Activated gamma-delta T cell treated with Interleukin-2 at 50 U/mL for 16 hours (primary cell): Measurements from ENCODE around the gene LARP4B.
"Not testable (repeated sequence)": the region's sequence is repeated elsewhere in the genome, so short reads cannot be mapped to it uniquely, and the experiment has no call there.

ENCODE experiments used
- DNase-seq: peaks from one replicate; pipeline ENCODE4 v3.0.0-alpha.2; 2020

Gene LARP4B

DNA sequence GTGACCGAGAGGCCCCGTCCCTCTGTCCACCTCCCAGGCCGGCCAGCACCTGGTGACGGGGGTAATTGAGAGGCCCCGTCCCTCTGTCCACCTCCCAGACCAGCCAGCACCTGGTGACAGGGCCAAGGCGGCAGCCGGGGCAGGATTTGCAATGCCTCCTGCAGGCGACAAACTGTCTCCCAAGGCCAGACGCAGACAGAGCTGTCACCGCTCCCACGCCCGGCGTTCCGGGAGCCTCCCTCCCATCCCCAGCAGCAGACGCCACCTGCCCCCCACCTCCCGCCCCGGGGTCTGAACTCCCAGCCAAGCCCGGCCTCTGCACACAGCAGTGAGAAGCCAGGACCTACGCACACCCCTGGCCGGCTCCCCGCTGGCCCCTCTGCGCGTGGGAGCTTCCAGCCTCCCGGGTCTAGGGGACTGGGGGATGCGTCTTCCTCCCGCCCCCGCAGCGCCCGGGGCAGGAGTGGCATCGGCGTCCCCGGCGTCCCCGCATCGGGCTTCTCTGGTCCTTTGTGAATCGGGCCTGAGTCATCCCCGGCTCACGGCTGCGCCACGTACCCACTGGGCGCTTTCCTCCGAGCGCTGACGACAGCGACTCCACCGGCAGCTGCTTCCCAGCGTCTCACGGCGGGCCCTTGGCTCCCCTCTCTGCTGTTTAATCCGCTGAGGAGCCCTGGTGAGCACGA lies 147.0 kb downstream of the LARP4B start:
- DNase-seq, result no peak

DNA sequence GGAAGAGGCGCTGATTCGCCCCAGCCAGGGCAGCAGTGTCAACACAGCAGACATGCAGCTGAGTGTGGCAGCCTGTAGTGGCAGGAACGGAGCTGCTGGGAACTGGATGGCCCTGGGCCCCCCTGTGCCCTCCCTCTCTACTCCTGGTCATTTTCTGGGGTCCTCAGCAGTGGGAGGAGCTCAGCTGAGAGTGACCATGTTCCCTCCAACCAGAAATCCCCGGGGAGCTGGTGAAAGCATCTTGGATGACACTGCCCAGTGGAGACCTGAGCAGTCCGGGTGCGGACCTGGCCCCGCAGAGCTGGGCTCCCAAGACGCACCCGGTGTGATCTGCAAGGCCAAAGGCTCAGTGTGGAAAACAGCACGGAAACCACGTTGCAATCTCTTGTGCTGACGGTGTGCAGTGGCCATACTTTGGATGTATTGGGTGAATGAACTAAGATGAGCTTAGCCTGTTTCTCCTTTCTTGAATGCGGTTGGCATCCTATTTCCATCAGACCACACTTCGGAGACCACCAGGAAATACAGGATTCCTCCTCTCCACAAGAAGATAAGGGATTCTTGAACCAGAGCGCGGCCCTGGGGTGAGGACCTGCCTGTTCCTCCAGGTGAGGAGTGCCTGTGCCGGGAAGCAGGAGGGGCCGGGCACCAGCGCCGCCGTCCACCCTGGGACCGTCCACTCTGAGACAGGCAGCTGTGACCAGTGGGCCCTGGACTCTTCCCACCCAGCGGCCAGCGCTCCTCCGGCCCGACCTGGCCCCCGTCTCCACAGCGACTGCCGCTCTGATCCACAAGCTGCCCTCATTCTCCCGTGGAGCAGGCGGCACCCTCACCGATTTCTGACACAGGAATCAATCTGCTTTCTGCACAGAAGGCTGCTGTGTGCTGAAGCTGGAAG lies 148.5 kb downstream of the LARP4B start:
- no peak for DNase-seq

DNA sequence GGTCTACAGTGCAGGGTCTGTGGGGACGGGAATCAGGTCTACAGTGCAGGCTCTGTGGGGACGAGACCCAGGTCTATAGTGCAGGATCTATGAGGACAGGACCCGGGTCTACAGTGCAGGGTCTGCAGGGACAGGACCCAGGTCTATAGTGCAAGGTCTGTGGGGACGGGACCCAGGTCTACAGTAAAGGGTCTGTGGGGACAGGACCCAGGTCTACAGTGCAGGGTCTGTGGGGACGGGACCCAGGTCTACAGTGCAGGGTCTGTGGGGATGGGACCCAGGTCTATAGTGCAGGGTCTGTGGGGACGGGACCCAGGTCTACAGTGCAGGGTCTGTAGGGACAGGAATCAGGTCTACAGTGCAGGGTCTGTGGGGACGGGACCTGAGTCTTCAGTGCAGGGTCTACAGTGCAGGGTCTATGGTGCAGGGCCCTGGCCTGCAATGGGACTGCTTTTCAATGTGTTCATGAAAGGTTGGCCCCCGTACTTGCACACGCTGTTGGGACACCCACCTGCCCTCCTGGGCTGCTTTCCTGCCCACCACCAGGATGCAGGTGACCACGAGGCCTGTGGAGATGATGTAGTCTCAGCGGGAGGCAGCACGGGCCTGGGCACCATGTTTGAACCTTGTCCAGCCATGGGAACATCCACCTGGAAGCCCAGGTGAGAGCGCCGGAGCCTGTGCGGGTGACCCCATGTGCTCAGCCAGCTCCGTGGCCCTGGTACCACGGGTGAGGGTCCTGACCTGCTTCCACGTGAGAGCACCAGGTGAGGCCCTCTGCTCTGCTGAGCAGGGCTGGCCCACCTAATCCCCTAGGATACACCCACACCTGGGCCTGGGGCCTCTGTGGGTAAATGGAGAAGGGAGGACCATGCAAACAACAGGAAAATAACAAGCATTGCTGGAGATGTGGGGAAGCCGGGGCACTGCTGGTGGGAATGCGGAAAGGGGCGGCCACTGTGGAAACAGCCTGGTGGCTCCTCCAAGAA lies 150.7 kb downstream of the LARP4B start:
- DNase-seq, result no peak

DNA sequence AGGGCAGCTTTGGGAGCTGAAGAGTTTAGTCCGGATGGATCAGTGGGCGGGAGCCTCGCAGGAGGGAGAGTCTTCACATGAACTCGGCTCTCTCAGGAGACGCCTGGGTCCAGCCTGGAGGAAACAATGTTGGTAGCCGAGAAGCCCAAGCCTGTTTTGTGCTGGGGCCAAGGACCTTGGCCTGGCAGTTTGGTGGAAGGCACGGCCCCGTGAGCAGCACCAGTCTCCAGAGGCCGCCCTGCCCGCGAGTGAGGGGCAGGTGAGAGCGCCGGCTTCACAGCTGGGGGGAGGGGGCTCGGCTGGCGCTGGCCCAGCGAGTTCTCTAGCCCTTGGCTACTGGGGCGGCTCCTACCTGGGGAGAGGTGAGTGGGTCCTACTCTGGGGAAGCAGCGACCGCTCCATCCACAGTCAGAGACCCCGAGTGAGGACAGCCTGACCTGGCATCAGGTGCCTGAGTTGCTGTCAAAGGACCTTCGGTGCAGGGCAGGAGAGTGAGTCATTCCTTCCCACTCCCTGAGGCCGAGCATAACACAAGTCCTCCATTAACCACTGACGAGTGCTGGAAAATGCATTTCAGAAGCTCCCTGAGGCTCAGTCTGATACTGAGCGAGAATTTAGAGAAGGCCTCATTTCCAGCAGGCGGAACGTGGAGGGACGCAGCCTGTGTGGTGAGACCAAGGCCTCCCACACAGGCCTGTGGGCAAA lies 152.7 kb downstream of the LARP4B start:
- no peak for DNase-seq

DNA sequence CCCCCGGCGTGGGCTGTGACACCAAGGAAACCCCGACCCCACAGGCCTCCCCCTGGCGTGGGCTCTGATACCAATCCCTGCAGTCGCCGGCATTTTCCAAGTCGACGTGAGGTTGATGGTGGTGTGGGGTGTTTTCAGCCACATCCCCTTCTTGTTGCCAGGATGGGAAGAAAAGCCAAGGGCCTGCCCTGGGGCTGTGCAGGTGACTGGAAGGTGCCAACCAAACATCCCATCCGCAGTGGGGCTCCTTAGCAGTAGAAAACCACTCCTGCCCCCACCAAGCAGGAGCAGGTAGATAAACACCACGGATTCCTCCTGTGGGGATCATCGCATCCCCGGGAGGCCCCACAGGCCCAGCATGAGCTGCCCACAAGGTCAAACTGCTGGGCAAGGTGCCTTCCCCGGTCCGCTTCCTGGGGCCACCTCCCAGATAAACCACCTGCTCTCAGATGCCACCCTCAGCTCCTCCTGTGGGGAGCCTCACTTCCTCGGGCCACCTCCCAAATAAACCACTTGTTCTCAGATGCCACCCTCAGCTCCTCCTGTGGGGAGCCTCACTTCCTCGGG lies 153.5 kb downstream of the LARP4B start:
- DNase-seq, result no peak

DNA sequence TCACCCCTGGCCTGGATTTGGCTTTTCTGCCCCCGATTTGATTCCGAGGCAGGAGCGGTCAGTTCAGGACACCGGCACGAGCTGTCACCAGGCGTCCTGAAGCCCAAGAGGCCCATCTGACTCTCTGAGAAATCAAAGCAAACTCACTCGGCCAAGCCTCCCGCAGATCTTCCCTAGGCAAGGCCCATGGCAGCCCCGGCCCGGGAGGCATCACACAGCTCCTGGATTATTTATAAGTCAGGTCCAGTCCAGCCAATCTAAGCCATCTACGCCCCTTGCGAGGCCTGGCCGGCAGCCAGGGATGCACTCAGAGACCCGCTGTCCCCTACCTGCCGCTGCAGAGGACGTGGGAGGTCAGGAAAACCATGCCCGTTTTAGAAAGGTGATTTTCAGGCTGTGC lies 154.7 kb downstream of the LARP4B start:
- DNase-seq, result no peak

DNA sequence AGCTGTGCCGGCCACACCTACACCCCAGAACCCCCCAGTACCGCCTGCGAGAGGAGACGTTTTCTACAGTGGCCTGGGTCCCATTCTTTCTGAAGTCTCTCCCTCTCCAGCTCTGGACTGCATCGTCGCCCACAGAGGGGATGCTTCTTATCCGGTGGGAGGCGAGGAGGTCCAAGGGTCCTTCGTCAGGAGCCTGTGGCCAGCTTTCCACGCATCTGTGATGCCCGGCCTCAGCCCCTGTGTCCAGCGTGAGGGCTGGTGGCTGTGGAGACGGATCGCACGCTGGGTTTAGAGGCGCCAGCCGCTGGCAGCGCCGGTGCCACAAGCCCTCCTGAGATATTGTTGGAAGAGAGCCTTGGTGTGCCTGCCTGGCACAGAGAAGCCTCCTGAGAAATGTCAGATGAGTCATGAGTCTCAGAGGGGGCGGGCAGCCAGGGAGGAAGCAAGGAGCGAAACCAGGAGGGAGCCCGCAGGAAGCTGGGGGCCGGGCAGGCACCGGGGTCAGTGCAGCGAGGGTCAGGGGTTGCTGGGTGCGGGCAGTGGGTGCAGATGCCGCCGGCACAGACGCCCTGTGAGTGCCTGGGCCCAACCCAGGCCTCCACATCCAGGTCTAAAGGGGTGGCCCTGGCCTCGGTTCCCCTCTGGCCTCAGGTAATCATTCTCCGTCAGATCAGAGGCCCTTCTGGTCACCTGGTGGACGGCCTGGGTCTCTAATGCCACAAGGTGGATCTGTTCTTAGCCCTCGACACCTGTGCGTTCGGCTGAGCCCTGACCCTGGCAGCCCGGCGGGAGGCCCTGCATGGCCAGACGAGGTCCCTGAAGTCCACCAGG lies 156.0 kb downstream of the LARP4B start:
- no peak for DNase-seq

DNA sequence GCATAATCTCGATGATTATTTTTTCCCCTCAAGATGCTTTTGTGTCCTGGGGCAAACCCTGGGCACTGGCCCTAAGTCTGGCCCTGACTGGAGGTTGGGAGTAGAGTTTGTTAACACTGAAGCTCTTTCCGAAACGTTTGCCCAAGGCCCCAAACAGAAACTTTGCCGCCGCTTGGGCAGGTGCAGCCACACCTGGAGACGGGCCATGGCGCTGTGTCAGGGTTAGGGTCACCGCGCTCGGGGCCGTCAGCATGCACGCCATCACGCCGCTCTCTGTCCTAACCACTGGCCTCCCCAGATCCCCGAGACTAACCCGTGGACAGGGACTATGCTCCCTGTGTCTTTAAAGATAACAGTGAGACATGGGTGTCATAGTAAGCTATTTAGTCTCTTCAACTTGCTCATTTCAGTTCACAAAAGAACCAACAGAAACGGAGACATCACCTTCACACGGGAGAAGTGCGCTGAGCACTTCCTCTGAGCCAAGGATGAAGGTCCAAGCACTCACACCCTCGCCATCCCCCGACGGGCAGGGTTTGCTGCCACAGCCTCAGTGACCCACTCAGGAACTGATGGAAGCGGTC lies 156.8 kb downstream of the LARP4B start:
- DNase-seq, result no peak

DNA sequence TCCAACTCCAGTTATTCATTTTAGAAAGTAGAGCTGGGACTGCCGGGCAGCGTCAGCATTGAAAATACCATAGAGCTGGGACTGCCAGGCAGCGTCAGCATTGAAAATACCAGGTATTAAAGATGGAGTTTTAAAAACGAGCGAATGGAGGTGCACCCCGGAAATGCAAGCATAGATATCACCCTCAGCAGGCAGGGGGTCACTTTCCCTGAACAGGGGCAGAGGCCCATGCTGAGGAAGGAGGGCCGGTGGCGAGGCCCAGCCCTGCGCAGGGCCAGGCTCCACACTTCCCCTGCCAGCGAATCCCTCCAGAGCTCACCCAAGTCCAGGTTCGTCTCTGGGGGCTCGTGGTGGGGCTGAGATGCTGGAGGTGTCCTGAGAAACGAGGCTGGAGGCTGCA lies 157.3 kb downstream of the LARP4B start:
- DNase-seq, result no peak

DNA sequence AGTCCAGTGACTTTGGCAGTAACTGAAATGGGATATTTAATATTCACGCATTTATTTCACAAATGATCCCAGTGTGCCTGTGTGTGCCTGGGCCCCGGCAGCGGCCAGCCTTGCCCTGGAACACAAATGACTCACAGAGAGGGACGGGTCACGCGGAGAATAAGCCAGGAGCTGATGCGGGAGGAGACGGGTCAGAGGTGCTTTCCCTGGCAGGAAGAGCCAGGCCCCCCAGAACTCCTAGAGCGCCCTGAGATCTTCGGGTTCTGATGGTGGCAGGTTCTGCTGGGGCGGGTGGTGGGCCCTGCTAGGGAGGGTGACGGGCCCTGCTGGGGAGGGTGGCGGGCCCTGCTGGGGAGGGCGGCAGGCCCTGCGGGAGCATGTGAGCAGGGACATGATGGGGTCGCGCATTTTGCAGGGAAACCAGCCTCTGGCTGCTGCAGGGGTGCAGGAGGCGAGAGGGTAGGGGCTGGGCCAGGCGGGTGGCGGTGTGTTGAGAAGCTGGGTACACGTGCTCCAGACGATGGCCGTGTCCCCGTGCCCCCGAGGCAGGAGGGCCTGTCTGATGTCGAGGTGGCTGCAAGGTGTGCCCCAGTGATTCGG lies 157.8 kb downstream of the LARP4B start:
- no peak for DNase-seq

DNA sequence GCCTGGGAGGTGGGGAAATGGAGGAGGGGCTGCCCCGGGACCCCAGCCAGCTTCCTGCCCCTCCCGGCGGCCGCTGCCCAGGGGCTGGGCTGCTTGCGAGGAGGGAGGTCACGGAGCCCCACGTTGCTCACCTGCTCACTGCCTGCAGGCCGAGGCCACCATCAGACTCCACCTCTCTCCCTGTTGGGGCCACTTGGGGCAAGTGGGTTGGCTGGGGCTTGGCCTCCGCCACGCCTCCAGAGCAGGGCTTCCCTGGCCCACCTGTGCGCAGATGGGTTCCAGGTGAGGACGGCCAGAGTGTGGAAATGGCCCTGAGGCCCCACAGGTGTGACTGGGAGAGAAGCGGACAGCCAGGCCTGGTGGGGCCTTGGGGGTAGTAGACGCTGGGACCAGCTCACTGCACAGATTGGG lies 159.3 kb downstream of the LARP4B start:
- no peak for DNase-seq

DNA sequence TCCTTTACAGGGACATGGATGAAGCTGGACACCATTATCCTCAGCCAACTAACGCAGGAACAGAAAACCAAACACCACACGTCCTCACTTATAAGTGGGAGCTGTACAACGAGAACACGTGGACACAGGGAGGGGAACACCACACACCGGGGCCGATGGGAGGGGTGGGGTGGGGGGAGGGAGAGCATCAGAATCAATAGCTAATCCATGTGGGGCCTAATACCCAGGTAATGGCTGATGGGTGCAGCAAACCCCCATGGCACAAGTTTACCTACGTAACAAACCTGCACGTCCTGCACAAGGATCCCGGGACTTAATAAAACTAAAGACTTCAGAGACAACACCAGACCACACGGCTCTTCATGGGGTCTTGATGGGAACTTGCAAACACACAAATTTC lies 159.9 kb downstream of the LARP4B start:
- DNase-seq, result no peak

DNA sequence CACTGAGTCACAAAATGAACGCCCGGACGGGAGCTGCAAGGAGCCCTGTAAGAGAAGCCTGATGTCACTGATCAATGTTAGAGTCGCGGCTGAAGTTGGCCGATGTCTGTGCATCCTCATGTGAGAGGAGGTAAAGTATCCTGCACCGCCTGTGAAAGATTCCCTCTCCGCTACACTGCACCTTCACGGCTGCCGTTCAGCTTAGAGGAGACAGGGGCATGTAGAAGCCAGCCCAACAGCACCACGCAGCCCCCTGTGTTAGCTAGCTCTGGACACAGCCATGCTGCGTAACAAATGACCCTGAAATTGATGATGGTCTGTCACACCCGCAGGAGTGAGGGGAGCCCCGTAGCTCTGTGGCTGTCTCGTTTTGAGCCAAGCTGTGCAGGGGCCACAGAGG lies 160.5 kb downstream of the LARP4B start:
- no peak for DNase-seq

DNA sequence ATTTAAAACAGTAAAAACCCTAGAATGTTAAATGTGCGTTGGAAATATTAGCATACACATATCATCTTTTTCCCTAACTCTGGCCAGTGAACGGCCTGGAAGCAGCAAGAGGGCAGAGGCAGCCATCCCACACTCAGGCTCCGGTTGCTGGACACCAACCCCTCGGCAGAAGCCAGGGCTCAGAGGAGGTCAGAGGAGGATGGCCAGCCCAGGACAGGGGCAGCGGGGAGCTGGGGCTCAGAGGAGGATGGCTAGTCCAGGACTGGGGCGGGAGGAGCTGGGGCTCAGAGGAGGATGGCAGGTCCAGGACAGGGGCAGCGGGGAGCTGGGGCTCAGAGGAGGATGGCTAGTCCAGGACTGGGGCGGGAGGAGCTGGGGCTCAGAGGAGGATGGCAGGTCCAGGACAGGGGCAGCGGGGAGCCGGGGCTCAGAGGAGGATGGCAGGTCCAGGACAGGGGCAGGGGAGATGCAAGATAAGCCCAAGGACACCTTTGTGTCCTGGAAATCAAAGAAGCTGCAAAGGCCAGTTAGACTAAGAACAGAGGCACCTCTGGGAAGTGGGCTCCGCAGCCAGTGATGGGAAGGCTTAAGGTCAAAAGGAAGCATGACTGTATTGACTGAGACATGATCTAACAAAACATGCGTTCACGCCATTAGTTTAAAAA lies 161.3 kb downstream of the LARP4B start:
- DNase-seq, result not testable (repeated sequence)

DNA sequence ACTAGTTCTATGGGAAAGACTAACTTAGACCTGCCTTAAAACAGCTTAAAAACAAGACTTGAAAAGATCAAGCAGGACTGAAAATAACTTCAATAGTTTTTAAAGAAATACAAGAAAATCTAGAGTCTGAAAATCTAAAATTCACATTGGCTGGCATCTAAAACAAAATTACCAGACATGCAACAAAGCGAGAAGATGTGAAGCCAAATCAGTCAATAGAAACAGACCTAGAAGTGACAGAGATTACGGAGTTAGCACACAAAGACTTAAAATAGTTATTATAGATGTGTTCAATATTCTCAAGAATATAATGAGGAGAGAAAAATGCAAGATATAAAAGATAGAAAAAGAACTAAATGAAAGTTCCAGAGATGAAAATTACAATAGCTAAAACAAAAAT lies 163.7 kb downstream of the LARP4B start:
- no peak for DNase-seq

DNA sequence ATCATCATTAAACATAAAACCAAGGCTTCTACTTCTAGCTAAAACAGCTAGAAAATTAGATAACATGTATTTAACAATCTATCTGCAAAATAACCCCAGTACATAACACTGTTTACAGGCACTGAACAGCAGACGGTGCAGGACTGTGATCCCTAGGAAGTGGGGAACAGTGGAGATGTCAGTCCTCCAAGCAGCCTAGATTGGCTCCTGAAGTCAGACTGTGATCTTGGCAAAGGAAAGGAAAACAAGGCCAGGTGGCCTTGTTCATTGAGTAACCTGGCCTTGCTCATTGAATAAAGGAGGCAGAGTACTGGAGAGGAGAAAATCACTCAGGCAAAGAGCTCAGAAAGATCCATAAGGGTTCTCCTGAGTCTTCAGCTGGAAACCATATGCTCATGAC lies 164.3 kb downstream of the LARP4B start:
- no peak for DNase-seq

DNA sequence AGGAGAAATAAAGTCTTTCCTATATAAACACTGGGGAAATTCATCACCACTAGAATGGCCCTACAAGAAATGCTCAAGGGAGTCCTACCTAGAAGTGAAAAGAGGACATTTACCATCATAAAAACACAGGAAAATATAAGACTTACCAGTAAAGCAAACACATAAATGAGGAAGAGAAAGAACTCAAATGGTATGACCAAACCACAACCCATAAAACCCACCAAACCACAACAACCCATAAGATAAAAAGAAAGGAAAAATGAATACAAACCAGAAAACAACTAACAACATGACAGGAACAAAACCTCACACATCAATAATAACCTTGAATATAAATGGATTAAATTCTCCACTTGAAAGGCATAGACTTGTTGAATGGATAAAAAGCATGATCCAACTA lies 170.1 kb downstream of the LARP4B start:
- no peak for DNase-seq

DNA sequence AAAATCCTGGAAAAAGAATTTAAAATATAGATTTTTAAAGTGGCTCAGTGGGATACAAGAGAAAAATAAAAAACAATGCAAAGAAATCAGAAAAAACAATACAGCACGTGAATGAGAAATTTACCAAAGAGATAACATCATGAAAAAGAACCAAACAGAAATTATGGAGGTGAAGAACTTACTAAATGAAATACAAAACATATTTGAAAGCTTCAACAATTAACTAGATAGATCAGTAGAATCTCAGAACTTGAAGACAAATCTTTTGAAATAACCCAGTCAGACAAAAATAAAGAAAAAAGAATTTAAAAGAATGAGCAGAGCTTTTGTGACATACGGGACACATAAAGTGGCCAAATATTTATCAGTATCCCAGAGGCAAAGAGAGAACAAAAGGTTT lies 170.9 kb downstream of the LARP4B start:
- no peak for DNase-seq

DNA sequence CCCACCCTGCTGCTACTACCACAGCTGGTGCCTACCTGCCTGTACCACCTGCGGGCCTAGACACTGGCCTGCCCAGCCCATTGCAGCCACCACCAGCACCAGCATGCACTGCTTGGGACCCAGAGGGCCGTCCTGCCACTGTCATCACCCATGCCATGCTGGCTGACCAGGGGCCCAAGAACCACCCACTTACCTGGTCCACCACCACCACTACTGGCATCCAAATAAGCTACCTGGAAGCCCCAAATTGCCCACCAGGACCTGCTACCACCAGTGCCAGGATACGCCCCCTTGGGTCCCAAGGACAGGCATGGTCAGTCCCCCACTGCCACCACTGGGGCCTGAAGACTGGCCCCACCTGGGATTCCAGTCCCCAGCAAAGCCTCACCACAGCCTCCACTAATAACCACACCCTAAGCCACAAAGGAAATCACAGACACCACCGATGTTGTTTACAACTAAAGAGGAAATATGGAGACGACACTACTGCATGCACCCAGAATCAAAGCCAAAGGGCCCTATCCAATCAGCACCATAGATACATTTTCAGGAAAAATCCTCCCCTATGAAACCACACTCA lies 171.5 kb downstream of the LARP4B start:
- DNase-seq, result no peak
